ENCODE data around the gene TUBA8. TPM values are rescaled to one million over a fixed set of nuclear protein-coding genes. Genes with fewer than 3 reads are reported as not detected.
A peak's percentile ranks its signal among the peaks of the same experiment; 100 is the strongest.

The TUBA8 gene
- total and polyA plus RNA-seq, 2 experiments from 2014 or later = 1.1 to 1.4 TPM

GRCh38 chr22:18087350-18087855 lies 23.2 kb upstream of the TUBA8 start:
- Histone ChIP-seq H3K27ac (no peak overlapping the region), H3K4me1 (ENCODE audit: low read depth) (peaks cover 4% of the 10 kb centered on the region), H3K36me3 (peaks cover 9% of the 10 kb centered on the region), H3K9me3 (ENCODE audit: low read depth) (no peaks in the 10 kb centered on the region), H3K4me3 (no peak overlapping the region), H3K27me3 (no peaks in the 10 kb centered on the region)
- TF ChIP-seq, protein P1, sequence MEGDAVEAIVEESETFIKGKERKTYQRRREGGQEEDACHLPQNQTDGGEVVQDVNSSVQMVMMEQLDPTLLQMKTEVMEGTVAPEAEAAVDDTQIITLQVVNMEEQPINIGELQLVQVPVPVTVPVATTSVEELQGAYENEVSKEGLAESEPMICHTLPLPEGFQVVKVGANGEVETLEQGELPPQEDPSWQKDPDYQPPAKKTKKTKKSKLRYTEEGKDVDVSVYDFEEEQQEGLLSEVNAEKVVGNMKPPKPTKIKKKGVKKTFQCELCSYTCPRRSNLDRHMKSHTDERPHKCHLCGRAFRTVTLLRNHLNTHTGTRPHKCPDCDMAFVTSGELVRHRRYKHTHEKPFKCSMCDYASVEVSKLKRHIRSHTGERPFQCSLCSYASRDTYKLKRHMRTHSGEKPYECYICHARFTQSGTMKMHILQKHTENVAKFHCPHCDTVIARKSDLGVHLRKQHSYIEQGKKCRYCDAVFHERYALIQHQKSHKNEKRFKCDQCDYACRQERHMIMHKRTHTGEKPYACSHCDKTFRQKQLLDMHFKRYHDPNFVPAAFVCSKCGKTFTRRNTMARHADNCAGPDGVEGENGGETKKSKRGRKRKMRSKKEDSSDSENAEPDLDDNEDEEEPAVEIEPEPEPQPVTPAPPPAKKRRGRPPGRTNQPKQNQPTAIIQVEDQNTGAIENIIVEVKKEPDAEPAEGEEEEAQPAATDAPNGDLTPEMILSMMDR (IDR thresholded peaks at IDR 0.05; ENCODE audit: low read depth, low read length) = no peak
- DNase-seq (ENCODE audit: low read depth in 1 of 2, low spot score in 1 of 2) = no peak

- no peaks in the 10 kb centered on the region for H3K27me3 ChIP-seq
- peaks cover 4% of the 10 kb centered on the region for H3K4me1 ChIP-seq (ENCODE audit: low read depth)
- no peak overlapping the region for H3K27ac ChIP-seq
- H3K36me3 ChIP-seq = peaks cover 9% of the 10 kb centered on the region
- H3K4me3 ChIP-seq = no peak overlapping the region
- TF ChIP-seq, protein P1 (IDR thresholded peaks at IDR 0.05; ENCODE audit: low read depth, low read length) = no peak
- no peaks in the 10 kb centered on the region for H3K9me3 ChIP-seq (ENCODE audit: low read depth)
- DNase-seq (ENCODE audit: low read depth in 1 of 2, low spot score in 1 of 2) = no peak
Observed at GRCh38 chr22:18088825-18089568, 21.6 kb upstream of the TUBA8 start.

- Histone ChIP-seq H3K27me3 (no peaks in the 10 kb centered on the region), H3K4me3 (no peak overlapping the region), H3K9me3 (ENCODE audit: low read depth) (no peaks in the 10 kb centered on the region), H3K4me1 (ENCODE audit: low read depth) (peaks cover 4% of the 10 kb centered on the region), H3K36me3 (peaks cover 6% of the 10 kb centered on the region), H3K27ac (no peak overlapping the region)
- no peak for DNase-seq (ENCODE audit: low read depth in 1 of 2, low spot score in 1 of 2)
- TF ChIP-seq, protein P1 (IDR thresholded peaks at IDR 0.05; ENCODE audit: low read depth, low read length) = no peak
Observed at GRCh38 chr22:18090286-18090685, 20.3 kb upstream of the TUBA8 start.

GRCh38 chr22:18091478-18091877 lies 19.1 kb upstream of the TUBA8 start:
- H3K4me1 ChIP-seq (ENCODE audit: low read depth) = peaks cover 4% of the 10 kb centered on the region
- no peaks in the 10 kb centered on the region for H3K27me3 ChIP-seq

DNA sequence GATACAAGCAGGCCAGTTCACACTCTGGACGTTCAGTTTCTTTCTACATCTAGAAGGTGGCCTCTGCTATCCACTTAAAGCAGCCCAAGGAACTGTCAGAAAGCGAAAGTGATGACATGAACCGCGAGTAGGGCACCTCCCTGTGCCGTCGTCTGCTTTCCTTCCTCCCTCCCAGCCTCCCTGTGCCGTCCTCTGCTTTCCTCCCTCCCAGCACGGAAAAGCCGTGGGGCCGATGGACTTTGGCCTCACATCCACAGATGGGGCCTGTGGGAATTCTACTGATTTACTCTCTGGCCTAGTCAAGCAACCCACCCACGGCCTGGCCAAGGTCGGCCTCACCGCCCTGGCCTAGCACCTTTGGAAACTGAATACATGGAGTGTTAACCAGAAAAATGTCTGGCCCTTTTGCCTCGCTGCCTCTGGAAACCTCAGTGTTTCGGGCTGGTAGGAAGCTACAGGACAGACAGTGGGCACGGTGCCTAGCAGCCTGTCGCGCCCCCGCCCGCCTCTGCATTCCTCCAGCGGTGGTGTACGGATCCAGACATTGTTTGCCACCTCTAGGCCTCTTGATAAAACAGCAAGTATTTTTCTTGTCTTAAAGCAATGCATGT lies 18.6 kb upstream of the TUBA8 start:
- no peaks in the 10 kb centered on the region for H3K9me3 ChIP-seq (ENCODE audit: low read depth)
- H3K4me1 ChIP-seq (ENCODE audit: low read depth) = peaks cover 4% of the 10 kb centered on the region
- peak overlapping the region; percentile 77 for H3K27ac ChIP-seq
- peaks cover 4% of the 10 kb centered on the region for H3K36me3 ChIP-seq
- TF ChIP-seq, protein P1 (IDR thresholded peaks at IDR 0.05; ENCODE audit: low read depth, low read length) = peak; percentile 21
- H3K27me3 ChIP-seq = no peaks in the 10 kb centered on the region
- H3K4me3 ChIP-seq = no peak overlapping the region
- peak; percentile 23 to 93 for DNase-seq (ENCODE audit: low read depth in 1 of 2, low spot score in 1 of 2)

More at GRCh38 chr22:18091478-18091877, 19.1 kb upstream of the TUBA8 start:
- TF ChIP-seq, protein P1 (IDR thresholded peaks at IDR 0.05; ENCODE audit: low read depth, low read length) = no peak
- DNase-seq (ENCODE audit: low read depth in 1 of 2, low spot score in 1 of 2) = no peak
- Histone ChIP-seq H3K36me3 (peaks cover 6% of the 10 kb centered on the region), H3K27ac (peak overlapping the region; percentile 77), H3K4me3 (no peak overlapping the region), H3K9me3 (ENCODE audit: low read depth) (no peaks in the 10 kb centered on the region)
